ENCODE results near the gene SULT1C4. TPM values are rescaled to one million over a fixed set of nuclear protein-coding genes. Genes with fewer than 3 reads are reported as not detected.

Gene SULT1C4
- total and polyA plus RNA-seq, 2 of the 8 experiments (the other 6 are each of a cell fraction or from before 2014, with no cell fraction given), result 1.5 to 2.1 TPM

DNA sequence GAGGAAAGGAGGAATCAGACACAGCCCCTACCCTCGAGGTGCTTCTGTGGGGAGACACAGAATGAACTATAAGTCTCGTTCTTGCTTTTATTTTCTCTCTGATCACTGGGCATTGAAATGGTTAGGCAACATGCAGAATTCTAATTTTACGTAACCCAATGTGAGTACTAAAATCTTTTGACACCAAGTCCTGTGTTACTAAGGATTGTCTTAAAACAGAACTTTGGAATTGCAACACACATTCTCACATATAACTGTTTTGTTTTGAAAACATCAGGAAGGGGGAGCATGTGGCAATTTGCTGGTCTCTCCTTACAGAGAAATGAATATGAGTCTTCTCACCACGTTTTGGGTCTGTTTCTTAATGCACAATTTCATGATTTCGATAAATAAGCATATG is 23.6 kb upstream of the SULT1C4 start:
- Histone ChIP-seq H4K20me1 (replicated peaks in 1 of 2; ENCODE audit: control insufficient read depth in 1 of 2, insufficient read depth in 2 of 2, low read length in 2 of 2) (no peaks in the 10 kb centered on the region), H2AFZ (ENCODE audit: low read length) (no peak overlapping the region)

More for the DNA sequence above, 23.6 kb upstream of the SULT1C4 start:
- Histone ChIP-seq H3K9me3 (ENCODE audit: insufficient read depth in 2 of 2, low read depth in 1 of 2, low read length in 1 of 2) (no peaks in the 10 kb centered on the region), H2AK5ac (ENCODE audit: low read depth, low read length) (no peak overlapping the region), H4K91ac (replicated peaks; ENCODE audit: insufficient read length, low read length) (no peak overlapping the region), H3K9ac (replicated peaks in 1 of 4; ENCODE audit: extremely low read depth in 1 of 4, low read depth in 3 of 4, low read length in 3 of 4) (no peak overlapping the region), H3K4me2 (ENCODE audit: insufficient read depth in 1 of 2, low read depth in 2 of 2, low read length in 2 of 2) (no peak overlapping the region), H2BK20ac (ENCODE audit: low read length) (no peak overlapping the region), H3K14ac (ENCODE audit: insufficient read length) (no peak overlapping the region), H4K8ac (ENCODE audit: extremely low read depth, insufficient read depth, low read length) (no peak overlapping the region), H3K79me2 (ENCODE audit: control insufficient read depth in 1 of 2, insufficient read depth in 2 of 2, low read length in 2 of 2) (no peaks in the 10 kb centered on the region), H3K4me3 (ENCODE audit: extremely low read depth in 1 of 4, insufficient read depth in 2 of 4, low read depth in 3 of 4, low read length in 4 of 4) (no peak overlapping the region), H3K4me1 (replicated peaks in 1 of 4; ENCODE audit: control insufficient read depth in 3 of 4, insufficient read depth in 4 of 4, low read length in 3 of 4) (no peaks in the 10 kb centered on the region), H2BK12ac (ENCODE audit: low read depth, low read length) (no peak overlapping the region), H3K23ac (ENCODE audit: insufficient read length) (no peak overlapping the region), H3K56ac (replicated peaks; ENCODE audit: insufficient read length, low read depth, low read length) (no peak overlapping the region), H3K27ac (ENCODE audit: low read depth, low read length) (no peak overlapping the region), H3K18ac (ENCODE audit: extremely low read depth, low read length) (no peak overlapping the region), H3K23me2 (ENCODE audit: low read depth, low read length) (no peaks in the 10 kb centered on the region), H2BK120ac (replicated peaks; ENCODE audit: low read depth, low read length) (no peak overlapping the region), H2BK15ac (ENCODE audit: low read length) (no peak overlapping the region), H2BK5ac (ENCODE audit: low read depth, low read length) (no peak overlapping the region), H3K27me3 (replicated peaks in 1 of 4; ENCODE audit: control insufficient read depth in 3 of 4, extremely low read depth in 1 of 4, insufficient read depth in 3 of 4, low read length in 3 of 4) (no peaks in the 10 kb centered on the region), H3K79me1 (ENCODE audit: low read depth, low read length) (no peaks in the 10 kb centered on the region), H3K4ac (replicated peaks; ENCODE audit: insufficient read length, low read depth, low read length) (no peak overlapping the region), H3K36me3 (ENCODE audit: control insufficient read depth in 2 of 4, insufficient read depth in 4 of 4, low read length in 3 of 4) (no peaks in the 10 kb centered on the region), H4K5ac (ENCODE audit: insufficient read length, low read depth, low read length) (no peak overlapping the region)
- FAIRE-seq (no peak), DNase-seq (ENCODE audit: low read depth in 1 of 2, low spot score in 2 of 2) (no peak)
- 86% methylated on average over 5 of the region's 5 CpGs; no CpG with 5 or more reads in 1 of the 2 experiments for WGBS, 2 experiments (ENCODE audit: extremely low coverage in 1 of 2, insufficient coverage in 1 of 2, insufficient read length in 1 of 2, insufficient replicate concordance in 2 of 2, low coverage in 1 of 2, low lambda C conversion rate in 2 of 2, missing lambda C conversion rate in 1 of 2)
- TF ChIP-seq TCF12 (IDR thresholded peaks at IDR 0.05; ENCODE audit: low read depth, low read length) (no peak), GABPA (IDR thresholded peaks at IDR 0.05; ENCODE audit: borderline replicate concordance, insufficient read depth, low read length) (no peak)
- CTCF ChIA-PET (ENCODE audit: partially characterized antibody), result interaction anchor here (0.9 to 1.9 kb wide), 3 partner anchors 8 to 283 kb away, joined by 3 to 5 read pairs (median 4); no protein-coding TSS in a partner anchor
- POLR2A ChIA-PET (ENCODE audit: partially characterized antibody), result no interaction called here

Data from H1 (cell line).